Pancreas (tissue), 10 donors: ENCODE measurements around the gene FSTL3. TPM values are rescaled to one million over a fixed set of nuclear protein-coding genes. Genes with fewer than 3 reads are reported as not detected.
"Not testable (repeated sequence)": the region's sequence is repeated elsewhere in the genome, so short reads cannot be mapped to it uniquely, and the experiment has no call there.

Source experiments
- ATAC-seq, 4 donors: fragments of 200-7000 bp; cut with Tn5 transposase; one replicate each; pipeline versions ENCODE4 v1.8.0 to v1.9.1; 2020; ENCODE audit warnings: mild to moderate bottlenecking in 4 of 4, moderate library complexity in 4 of 4
- DNase-seq, 6 donors: peaks; one replicate each; pipeline ENCODE4 v3.0.0-alpha.2; 2020
- FAIRE-seq: peaks from 2 replicates; lab custom pipeline; 2012; peaks lifted over from hg19 to GRCh38; lab: Jason Lieb, UNC
- H3K27ac ChIP-seq, 4 donors: fragments of 200-600 bp; sonication (generic); 1 replicate in 3 of 4; 2 replicates in 1 of 4; pipeline versions ENCODE4 v1.5.0 to v1.8.0; 2020
- H3K27me3 ChIP-seq, 4 donors: fragments of 200-600 bp; one replicate each; pipeline ENCODE4 v1.8.0; 2021
- H3K36me3 ChIP-seq, 3 donors: fragments of 200-600 bp; sonication (generic) in 1 of 3; one replicate each; pipeline versions ENCODE4 v1.5.0 to v1.8.0; 2020 to 2021
- H3K4me1 ChIP-seq, 3 donors: fragments of 200-600 bp; one replicate each; pipeline ENCODE4 v1.8.0; 2021
- H3K4me3 ChIP-seq, 4 donors: fragments of 200-600 bp; sonication (generic) in 2 of 4; one replicate each; pipeline versions ENCODE4 v1.5.0 to v1.8.0; 2020 to 2021
- H3K9me3 ChIP-seq, 4 donors: fragments of 200-600 bp; one replicate each; pipeline ENCODE4 v1.8.0; 2021
- CTCF ChIP-seq, 4 donors: fragments of 200-600 bp; sonication (generic) in 3 of 4; IDR thresholded peaks; one replicate each; pipeline versions ENCODE4 v1.5.0 to v1.8.0; 2021; ENCODE audit warnings: antibody characterized with exemption in 4 of 4
- WGBS, 2 donors: extraction: QIAGEN DNeasy Blood & Tissue Kit; methylation state at CpG; one replicate each; pipeline ENCODE4 v1.1.7; 2013; 5-methylcytosine and 5-hydroxymethylcytosine counted together
- intact Hi-C, 3 donors: fragments of 100-400 bp; cut with DNase I; formaldehyde crosslinking; loops; one replicate each; pipeline versions ENCODE4 v1.11.1 to v1.14.2; 2022
- polyA plus RNA-seq, 2 donors: library from polyadenylated mRNA; stranded (reverse); fragments of 200-250 nt; gene quantifications; one replicate each; pipeline ENCODE4 v1.2.3, GENCODE V29; 2013
- total RNA-seq, 6 donors: library from RNA; stranded (reverse); fragmentation: NEBNext Ultra II Directional in 4 of 6; extraction: Animal tissue kit (Norgen Biotek cat#: 25700) in 4 of 6; gene quantifications; one replicate each; pipeline versions ENCODE4 v1.2.1 to v1.2.4, GENCODE V29; 2021 to 2023
- donor health status: healthy with polysubstance abuse.
- donor health status: DM: no; HTN: no; CAD: no; lungs with moderate emphysema.
- donor health status: DM: no; HTN: no; CAD: no.
- donor health status: control.
- donor health status: control.
- donor health status: Bipolar disorder and iron deficiency.
- donor health status: DM: yes; HTN: yes; CAD: no.
- donor health status: DM: no; HTN: no; CAD: no.
- donor health status: DM: no; HTN: no; CAD: no.
- donor health status: DM: yes; HTN: yes; CAD: no.

Gene FSTL3
- total and polyA plus RNA-seq, 8 donors = 6.6 to 148 (median 23.2) TPM

- peaks cover 0 to 4% (median 0%) of the 10 kb centered on the region in 4 donors for H3K27me3 ChIP-seq
- no peak for TF ChIP-seq CTCF (IDR thresholded peaks at IDR 0.05)
- no peaks in the 10 kb centered on the region for H3K4me1 ChIP-seq
- no peaks in the 10 kb centered on the region for H3K36me3 ChIP-seq
- FAIRE-seq = no peak
- H3K9me3 ChIP-seq = no peaks in the 10 kb centered on the region
- H3K27ac ChIP-seq = no peak overlapping the region
- intact Hi-C loops = no loop called here
- DNase-seq = no peak
- 58 to 60% methylated on average over 18 of the region's 18 CpGs for WGBS, 2 donors
- H3K4me3 ChIP-seq = no peak overlapping the region
- no peak for ATAC-seq
These were observed 14.0 kb downstream of the FSTL3 start for GRCh38 chr19:690203-690602.

DNA sequence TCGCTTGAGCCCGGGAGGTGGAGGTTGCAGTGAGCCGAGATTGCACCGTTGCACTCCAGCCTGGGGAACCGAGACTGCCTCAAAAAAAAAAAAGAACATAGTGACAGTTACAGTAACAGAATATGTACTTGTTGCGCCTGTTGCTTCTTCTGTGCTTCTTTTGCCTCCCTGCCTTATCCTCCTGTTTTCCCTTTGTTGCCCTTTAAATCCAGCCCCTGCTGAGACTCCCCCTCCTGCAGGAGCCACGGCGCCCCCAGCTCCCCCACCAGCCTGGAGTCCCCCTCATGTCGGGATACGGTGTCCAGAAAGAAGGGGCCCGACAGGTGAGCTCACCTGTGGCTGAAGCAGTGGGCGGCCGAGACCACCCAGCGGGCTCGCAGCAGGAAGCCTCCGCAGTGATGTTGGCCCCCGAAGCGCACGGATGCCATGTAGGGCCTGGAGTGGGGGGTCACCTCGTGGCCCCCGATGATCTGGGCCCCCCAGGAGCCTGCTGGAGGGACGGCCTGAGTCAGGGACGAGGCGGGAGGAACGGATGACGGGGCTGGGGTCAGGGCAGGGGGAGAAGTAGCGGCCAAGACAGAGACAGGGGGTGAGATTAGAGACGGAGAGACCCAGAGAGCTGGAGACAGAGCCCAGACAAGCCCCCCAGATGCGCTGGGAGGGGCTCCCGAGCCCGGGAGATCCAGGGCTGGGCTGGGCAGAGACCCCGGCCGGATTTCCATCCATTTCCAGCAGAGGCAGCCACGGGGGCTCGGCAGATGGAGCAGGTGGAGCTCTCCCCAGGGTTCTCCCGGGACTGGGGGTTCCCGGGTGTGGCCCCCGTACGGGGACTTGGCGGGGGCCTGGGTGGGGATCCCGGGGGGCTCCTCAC is 18.5 kb downstream of the FSTL3 start:
- intact Hi-C loops = no loop called here
- ATAC-seq (no peak), FAIRE-seq (no peak), DNase-seq (no peak)
- no peaks in the 10 kb centered on the region for H3K36me3 ChIP-seq
- WGBS, 2 donors = 32 to 47% methylated on average over 36 to 41 of the region's 41 CpGs
- H3K4me1 ChIP-seq = no peaks in the 10 kb centered on the region
- peaks cover 0 to 4% (median 0%) of the 10 kb centered on the region in 4 donors for H3K27me3 ChIP-seq
- no peak for TF ChIP-seq CTCF (IDR thresholded peaks at IDR 0.05)
- no peaks in the 10 kb centered on the region for H3K9me3 ChIP-seq
- no peak overlapping the region for H3K4me3 ChIP-seq
- H3K27ac ChIP-seq = no peak overlapping the region

DNA sequence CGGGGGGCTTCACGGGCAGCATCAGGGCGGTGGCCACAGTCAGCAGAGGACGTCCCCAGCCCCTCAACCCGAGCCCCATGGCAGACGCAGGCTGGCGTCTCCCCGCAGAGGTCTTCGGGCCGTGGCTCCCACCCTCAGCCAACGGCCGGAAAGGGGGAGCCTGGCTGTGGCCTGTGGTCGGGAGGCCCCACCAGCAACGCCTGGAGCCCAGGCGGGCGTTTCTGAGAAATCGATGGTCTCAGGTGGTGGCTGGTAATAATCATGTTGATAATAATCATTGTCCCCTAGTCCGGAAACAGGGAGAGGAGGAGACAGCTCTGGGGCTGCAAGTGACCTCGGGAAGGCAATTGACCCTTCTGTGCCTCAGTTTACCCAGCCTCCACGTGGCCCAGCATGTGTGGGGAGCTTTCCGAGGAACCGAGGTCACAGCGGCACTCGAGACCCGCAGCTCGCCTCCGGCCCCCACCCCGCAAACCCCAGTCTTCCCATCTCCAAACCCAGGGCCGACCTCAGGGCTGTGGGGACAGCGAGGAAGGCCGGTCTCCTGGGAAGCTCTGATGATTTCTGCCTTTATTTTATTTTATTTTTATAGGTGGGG is 19.3 kb downstream of the FSTL3 start, which contains the start of gene PRSS57:
Gene PRSS57, minus strand, starts transcription at position 101 of the 598 bp plus-strand sequence. Its CDS starts 22 bp downstream, at position 79.
- Histone ChIP-seq H3K9me3 (no peaks in the 10 kb centered on the region), H3K27ac (no peak within 1 kb of the TSS), H3K4me1 (no peaks in the 10 kb centered on the region), H3K27me3 (peaks cover 0 to 4% (median 0%) of the 10 kb centered on the region in 4 donors), H3K4me3 (no peak within 1 kb of the TSS), H3K36me3 (no peaks in the 10 kb centered on the region)
- TF ChIP-seq CTCF (IDR thresholded peaks at IDR 0.05) = no peak
- FAIRE-seq (no peak), DNase-seq (no peak), ATAC-seq (no peak)
- intact Hi-C loops = no loop called here
- WGBS, 2 donors = 47 to 57% methylated on average over 30 to 31 of the region's 31 CpGs

GRCh38 chr19:698529-698928 is 22.3 kb downstream of the FSTL3 start:
- DNase-seq, H3K4me3 ChIP-seq, FAIRE-seq, H3K27ac ChIP-seq, H3K9me3 ChIP-seq, H3K27me3 ChIP-seq, ATAC-seq, intact Hi-C loops, H3K4me1 ChIP-seq, H3K36me3 ChIP-seq: not testable (repeated sequence)
- 73 to 90% methylated on average over 15 of the region's 15 CpGs for WGBS, 2 donors

GRCh38 chr19:699885-700284 is 23.7 kb downstream of the FSTL3 start:
- H3K9me3 ChIP-seq, H3K4me3 ChIP-seq, H3K27me3 ChIP-seq, H3K27ac ChIP-seq, FAIRE-seq, ATAC-seq, H3K36me3 ChIP-seq, H3K4me1 ChIP-seq, intact Hi-C loops, DNase-seq: not testable (repeated sequence)
- 60 to 74% methylated on average over 10 to 14 of the region's 14 CpGs for WGBS, 2 donors

GRCh38 chr19:702847-703246 is 26.7 kb downstream of the FSTL3 start:
- not testable (repeated sequence) for DNase-seq, H3K4me3 ChIP-seq

More at GRCh38 chr19:702847-703246, 26.7 kb downstream of the FSTL3 start:
- 63 to 76% methylated on average over 6 of the region's 6 CpGs for WGBS, 2 donors
- FAIRE-seq, H3K36me3 ChIP-seq, intact Hi-C loops, H3K27me3 ChIP-seq, H3K27ac ChIP-seq, ATAC-seq, H3K4me1 ChIP-seq, H3K9me3 ChIP-seq: not testable (repeated sequence)
